A673 (cell line): ENCODE measurements around the gene SHANK1.
"Not testable (repeated sequence)": the region's sequence is repeated elsewhere in the genome, so short reads cannot be mapped to it uniquely, and the experiment has no call there.

Experiments used
- CTCF ChIP-seq: fragments of 300-800, 200-600 bp; sonication (generic); conservative IDR thresholded peaks from 2 replicates; pipeline ENCODE4 v1.5.1; 2017; ENCODE audit warnings: low read depth, mild to moderate bottlenecking, antibody characterized with exemption, low read length, moderate library complexity, mixed read lengths
- EZH2 ChIP-seq: fragments of 200-600 bp; sonication (generic); IDR thresholded peaks from 2 replicates; pipeline ENCODE4 v1.6.1; 2017; ENCODE audit warnings: borderline replicate concordance, low read depth, mild to moderate bottlenecking, mixed read lengths, antibody characterized with exemption, low read length; ENCODE audit not compliant: poor library complexity, severe bottlenecking

GRCh38 chr19:50618379-50618778, 101.2 kb downstream of the SHANK1 start:
- not testable (repeated sequence) for TF ChIP-seq CTCF, EZH2
